H1 (cell line): ENCODE measurements around the gene GOLIM4. TPM values are rescaled to one million over a fixed set of nuclear protein-coding genes. Genes with fewer than 3 reads are reported as not detected.

ENCODE experiments used
- CTCF ChIA-PET: fragments of 300-600 bp; sonication (Branson Sonifier 250); formaldehyde crosslinking; loops from one replicate; lab custom pipeline; 2021; ENCODE audit not compliant: partially characterized antibody; lab: Charles Lee
- POLR2A ChIA-PET: fragments of 300-600 bp; sonication (Branson Sonifier 250); formaldehyde crosslinking; loops from one replicate; lab custom pipeline; 2021; ENCODE audit warnings: inconsistent platforms; ENCODE audit not compliant: partially characterized antibody; lab: Charles Lee
- DNase-seq, 2 experiments: peaks; one replicate each; pipeline versions ENCODE4 v3.0.0 to v3.0.0-alpha.2; 2010 to 2022; ENCODE audit warnings: low spot score in 2 of 2, low read depth in 1 of 2, mixed read lengths in 1 of 2
- FAIRE-seq: peaks from 2 replicates; lab custom pipeline; 2011; peaks lifted over from hg19 to GRCh38; lab: Jason Lieb, UNC
- H2AFZ ChIP-seq: 2 replicates; pipeline ENCODE4 v1.8.1; 2012; ENCODE audit warnings: low read length, inconsistent platforms
- H2AK5ac ChIP-seq: 2 replicates; pipeline ENCODE4 v1.6.1; 2013; ENCODE audit warnings: low read depth, low read length
- H2BK120ac ChIP-seq: replicated peaks from 2 replicates; pipeline ENCODE3; 2013; ENCODE audit warnings: low read depth, low read length, inconsistent platforms
- H2BK12ac ChIP-seq: 2 replicates; pipeline ENCODE4 v1.6.1; 2013; ENCODE audit warnings: low read depth, low read length
- H2BK15ac ChIP-seq: 2 replicates; pipeline ENCODE4 v1.6.1; 2013; ENCODE audit warnings: low read length
- H2BK20ac ChIP-seq: 2 replicates; pipeline ENCODE4 v1.6.1; 2013; ENCODE audit warnings: low read length
- H2BK5ac ChIP-seq: 2 replicates; pipeline ENCODE4 v1.6.1; 2013; ENCODE audit warnings: low read depth, low read length
- H3K14ac ChIP-seq: 2 replicates; pipeline ENCODE4 v1.6.1; 2013; ENCODE audit warnings: inconsistent platforms; ENCODE audit not compliant: insufficient read length
- H3K18ac ChIP-seq: 2 replicates; pipeline ENCODE4 v1.6.1; 2013; ENCODE audit warnings: low read length; ENCODE audit errors: extremely low read depth
- H3K23ac ChIP-seq: 2 replicates; pipeline ENCODE4 v1.6.1; 2013; ENCODE audit warnings: inconsistent platforms; ENCODE audit not compliant: insufficient read length
- H3K23me2 ChIP-seq: 2 replicates; pipeline ENCODE4 v1.6.1; 2013; ENCODE audit warnings: low read depth, low read length
- H3K27ac ChIP-seq: 2 replicates; pipeline ENCODE4 v1.6.1; 2011; ENCODE audit warnings: low read depth, low read length, inconsistent platforms
- H3K27me3 ChIP-seq, 4 experiments: replicated peaks in 1 of 4; 1 replicate in 1 of 4; 2 replicates in 3 of 4; pipeline versions ENCODE4 v1.6.1 to v1.8.1; 2011 to 2013; ENCODE audit warnings: low read length in 3 of 4, mild to moderate bottlenecking in 3 of 4, inconsistent platforms in 2 of 4, mixed read lengths in 2 of 4, moderate library complexity in 1 of 4; ENCODE audit not compliant: control insufficient read depth in 3 of 4, insufficient read depth in 3 of 4; ENCODE audit errors: extremely low read depth in 1 of 4
- H3K36me3 ChIP-seq, 4 experiments: 2 replicates each; pipeline versions ENCODE4 v1.6.1 to v1.8.1; 2011 to 2013; ENCODE audit warnings: mild to moderate bottlenecking in 4 of 4, low read length in 3 of 4, moderate library complexity in 2 of 4, control low read depth in 1 of 4, inconsistent platforms in 1 of 4; ENCODE audit not compliant: insufficient read depth in 4 of 4, control insufficient read depth in 2 of 4
- H3K4ac ChIP-seq: replicated peaks from 2 replicates; pipeline ENCODE3; 2013; ENCODE audit warnings: low read length, low read depth, mixed read lengths, inconsistent platforms; ENCODE audit not compliant: insufficient read length
- H3K4me1 ChIP-seq, 4 experiments: replicated peaks in 1 of 4; 1 replicate in 1 of 4; 2 replicates in 3 of 4; pipeline versions ENCODE4 v1.6.1 to v1.8.1; 2011 to 2013; ENCODE audit warnings: low read length in 3 of 4, inconsistent platforms in 2 of 4, mixed read lengths in 1 of 4; ENCODE audit not compliant: insufficient read depth in 4 of 4, control insufficient read depth in 3 of 4
- H3K4me2 ChIP-seq, 2 experiments: 2 replicates each; pipeline versions ENCODE4 v1.6.1 to v1.8.1; 2011 to 2013; ENCODE audit warnings: low read depth in 2 of 2, low read length in 2 of 2, control low read depth in 1 of 2, inconsistent platforms in 1 of 2, mild to moderate bottlenecking in 1 of 2; ENCODE audit not compliant: insufficient read depth in 1 of 2
- H3K4me3 ChIP-seq, 4 experiments: fragments of 200-600, 300-600 bp in 1 of 4; sonication (generic), shearing (Covaris generic), sonication (Bioruptor Twin) in 1 of 4; 2 replicates each; pipeline versions ENCODE4 v1.5.1 to v1.8.1; 2011 to 2016; ENCODE audit warnings: low read length in 4 of 4, low read depth in 3 of 4, control low read depth in 2 of 4, inconsistent platforms in 2 of 4, mild to moderate bottlenecking in 2 of 4, mixed read lengths in 1 of 4, moderate library complexity in 1 of 4; ENCODE audit not compliant: insufficient read depth in 2 of 4; ENCODE audit errors: extremely low read depth in 1 of 4
- H3K56ac ChIP-seq: replicated peaks from 2 replicates; pipeline ENCODE3; 2013; ENCODE audit warnings: low read depth, mild to moderate bottlenecking, mixed read lengths, low read length, inconsistent platforms; ENCODE audit not compliant: insufficient read length
- H3K79me1 ChIP-seq: 2 replicates; pipeline ENCODE4 v1.6.1; 2013; ENCODE audit warnings: low read depth, low read length, control low read depth
- H3K79me2 ChIP-seq, 2 experiments: 2 replicates each; pipeline versions ENCODE4 v1.6.1 to v1.8.1; 2012 to 2013; ENCODE audit warnings: low read length in 2 of 2, mild to moderate bottlenecking in 2 of 2, inconsistent platforms in 1 of 2; ENCODE audit not compliant: insufficient read depth in 2 of 2, control insufficient read depth in 1 of 2
- H3K9ac ChIP-seq, 4 experiments: replicated peaks in 1 of 4; 1 replicate in 1 of 4; 2 replicates in 3 of 4; pipeline versions ENCODE4 v1.6.1 to v1.8.1; 2011 to 2013; ENCODE audit warnings: low read depth in 3 of 4, low read length in 3 of 4, control low read depth in 2 of 4, mild to moderate bottlenecking in 2 of 4, moderate library complexity in 2 of 4, inconsistent platforms in 1 of 4; ENCODE audit errors: extremely low read depth in 1 of 4
- H3K9me3 ChIP-seq, 2 experiments: 2 replicates each; pipeline versions ENCODE4 v1.6.1 to v1.8.1; 2012 to 2013; ENCODE audit warnings: mild to moderate bottlenecking in 2 of 2, moderate library complexity in 2 of 2, control low read depth in 1 of 2, inconsistent platforms in 1 of 2, low read depth in 1 of 2, low read length in 1 of 2, mixed read lengths in 1 of 2; ENCODE audit not compliant: insufficient read depth in 2 of 2
- H4K20me1 ChIP-seq, 2 experiments: replicated peaks in 1 of 2; 2 replicates each; pipeline versions ENCODE3 to v1.8.1; 2011 to 2013; ENCODE audit warnings: inconsistent platforms in 2 of 2, low read length in 2 of 2, mild to moderate bottlenecking in 1 of 2; ENCODE audit not compliant: insufficient read depth in 2 of 2, control insufficient read depth in 1 of 2
- H4K5ac ChIP-seq: 2 replicates; pipeline ENCODE4 v1.6.1; 2013; ENCODE audit warnings: low read length, low read depth, mixed read lengths, inconsistent platforms; ENCODE audit not compliant: insufficient read length
- H4K8ac ChIP-seq: 2 replicates; pipeline ENCODE4 v1.8.0; 2013; ENCODE audit warnings: mild to moderate bottlenecking, moderate library complexity, low read length, inconsistent platforms; ENCODE audit not compliant: insufficient read depth; ENCODE audit errors: extremely low read depth
- H4K91ac ChIP-seq: replicated peaks from 2 replicates; pipeline ENCODE3; 2013; ENCODE audit warnings: low read length, mixed read lengths, inconsistent platforms; ENCODE audit not compliant: insufficient read length
- CBX5 ChIP-seq: fragments of 300-800, 300-1000 bp; sonication (generic); IDR thresholded peaks from 2 replicates; pipeline ENCODE4 v1.7.1; 2016; ENCODE audit warnings: antibody characterized with exemption, low read length, low read depth
- CHD1 ChIP-seq: IDR thresholded peaks from 2 replicates; pipeline ENCODE4 v1.6.1; 2012; ENCODE audit warnings: low read depth, low read length, improper control_type of control experiment
- CREB1 ChIP-seq: IDR thresholded peaks from 2 replicates; pipeline ENCODE4 v1.6.1; 2012; ENCODE audit warnings: inconsistent platforms
- EP300 ChIP-seq, 2 experiments: IDR thresholded peaks; 1 replicate in 1 of 2; 2 replicates in 1 of 2; pipeline ENCODE4 v1.6.1; 2011 to 2012; ENCODE audit warnings: low read depth in 2 of 2, low read length in 2 of 2, mild to moderate bottlenecking in 2 of 2, borderline replicate concordance in 1 of 2, inconsistent platforms in 1 of 2, moderate library complexity in 1 of 2
- FOSL1 ChIP-seq: IDR thresholded peaks from 2 replicates; pipeline ENCODE4 v1.6.1; 2011; ENCODE audit warnings: mild to moderate bottlenecking, low read depth, low read length, moderate library complexity; ENCODE audit not compliant: insufficient read depth
- KDM5A ChIP-seq: fragments of 200-600 bp; IDR thresholded peaks from 2 replicates; pipeline ENCODE4 v1.7.1; 2012; ENCODE audit warnings: mild to moderate bottlenecking, low read length, inconsistent platforms, mixed read lengths
- RAD21 ChIP-seq, 2 experiments: IDR thresholded peaks in 1 of 2; conservative IDR thresholded peaks in 1 of 2; 2 replicates each; pipeline ENCODE4 v1.6.1; 2011; ENCODE audit warnings: low read depth in 2 of 2, low read length in 2 of 2, improper control_type of control experiment in 1 of 2, inconsistent platforms in 1 of 2, mild to moderate bottlenecking in 1 of 2, moderate library complexity in 1 of 2
- SAP30 ChIP-seq: fragments of 300-600 bp; sonication (generic); IDR thresholded peaks from 2 replicates; pipeline ENCODE4 v1.7.1; 2012; ENCODE audit warnings: low read length, moderate library complexity, mild to moderate bottlenecking, inconsistent platforms; ENCODE audit not compliant: insufficient read depth, insufficient replicate concordance
- SRF ChIP-seq: IDR thresholded peaks from 2 replicates; pipeline ENCODE4 v1.6.1; 2011; ENCODE audit warnings: mild to moderate bottlenecking, low read depth, low read length, moderate library complexity
- SUZ12 ChIP-seq: fragments of 200-600 bp; sonication (generic); IDR thresholded peaks from 2 replicates; pipeline ENCODE4 v1.6.1; 2012; ENCODE audit warnings: mild to moderate bottlenecking, inconsistent platforms, low read length, moderate library complexity, mixed read lengths
- WGBS, 2 experiments: shearing (Covaris generic) in 1 of 2; methylation state at CpG; one replicate each; pipeline versions ENCODE4 v1.1.6 to v1.1.7; 2013 to 2015; ENCODE audit warnings: low lambda C conversion rate in 2 of 2, mixed read lengths in 2 of 2, inconsistent platforms in 1 of 2, low coverage in 1 of 2, missing lambda C conversion rate in 1 of 2; ENCODE audit not compliant: insufficient replicate concordance in 2 of 2, insufficient coverage in 1 of 2, insufficient read length in 1 of 2; ENCODE audit errors: extremely low coverage in 1 of 2, missing lambda C conversion rate in 1 of 2; 5-methylcytosine and 5-hydroxymethylcytosine counted together
- polyA plus RNA-seq, 7 experiments: library from polyadenylated mRNA; depleted of rRNA in 3 of 7; stranded (reverse) in 5 of 7; unstranded in 2 of 7; fragments of >200 nt in 5 of 7; fragments of 200-250 nt in 2 of 7; gene quantifications; 1 replicate in 5 of 7; 2 replicates in 1 of 7; 4 replicates in 1 of 7; pipeline versions ENCODE4 v1.2.1 to v1.2.3, GENCODE V29; 2011 to 2013; ENCODE audit warnings: missing spikeins in 2 of 7, mixed read lengths in 2 of 7
- total RNA-seq: library from RNA; stranded (reverse); fragmentation: NEBNext Ultra II Directional; extraction: Animal tissue kit (Norgen Biotek cat#: 25700); gene quantifications from 2 replicates; pipeline ENCODE4 v1.2.1, GENCODE V29; 2021

GOLIM4 gene
- total and polyA plus RNA-seq, 2 of the 8 experiments (the other 6 are each of a cell fraction or from before 2014, with no cell fraction given): 5.6 to 29.7 TPM

DNA sequence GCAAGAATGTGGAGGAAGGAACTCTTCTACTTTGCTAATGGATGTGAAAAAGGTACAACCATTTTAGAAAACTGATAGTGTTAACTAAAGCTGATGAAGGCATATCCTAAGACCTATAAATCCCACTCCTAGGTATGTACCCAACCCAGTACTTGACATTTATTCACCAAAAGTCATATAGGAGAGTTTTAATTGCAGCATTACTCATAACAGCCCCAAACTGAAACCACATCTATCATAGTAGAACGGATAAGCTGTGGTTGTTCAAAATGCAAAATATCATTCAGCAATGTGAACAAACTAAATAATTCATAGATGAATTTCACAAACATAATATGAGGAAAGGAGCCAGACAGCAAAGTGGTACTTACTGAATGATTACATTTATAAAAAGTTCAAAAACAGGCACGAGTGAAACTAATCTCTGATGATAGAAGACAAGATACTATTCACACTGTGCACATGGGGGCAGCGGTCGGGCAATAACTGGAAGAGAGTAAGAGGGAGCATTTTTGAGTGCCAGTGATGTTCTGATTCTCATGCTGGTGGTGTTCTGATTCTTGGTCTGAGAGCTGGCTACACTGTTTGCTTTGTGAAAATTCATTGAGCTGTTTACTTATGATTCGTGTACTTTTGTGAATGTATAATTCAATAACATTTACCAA is 34.3 kb downstream of the GOLIM4 start:
- Histone ChIP-seq H3K36me3 (no peaks in the 10 kb centered on the region; a peak in 1 of 8 replicates), H3K14ac (no peak overlapping the region), H3K27me3 (no peaks in the 10 kb centered on the region), H3K79me2 (peaks cover 0 to 6% of the 10 kb centered on the region in 2 experiments; a peak in 2 of 4 replicates), H2BK5ac (no peak overlapping the region), H2BK120ac (no peak overlapping the region), H2BK12ac (no peak overlapping the region), H2AK5ac (no peak overlapping the region), H3K4me3 (no peak overlapping the region), H3K4me2 (no peak overlapping the region), H3K23ac (no peak overlapping the region), H3K27ac (no peak overlapping the region), H3K18ac (no peak overlapping the region), H3K9ac (no peak overlapping the region), H3K9me3 (peaks cover under 1 to 2% of the 10 kb centered on the region in 2 experiments; a peak in 2 of 4 replicates), H3K4ac (no peak overlapping the region), H4K20me1 (no peaks in the 10 kb centered on the region), H4K91ac (no peak overlapping the region), H4K8ac (no peak overlapping the region), H3K4me1 (no peaks in the 10 kb centered on the region), H4K5ac (no peak overlapping the region), H2BK20ac (no peak overlapping the region), H2BK15ac (no peak overlapping the region), H2AFZ (no peak overlapping the region), H3K56ac (no peak overlapping the region), H3K79me1 (no peaks in the 10 kb centered on the region; the same call in 1 of the 2 replicates), H3K23me2 (no peaks in the 10 kb centered on the region)
- ChIA-PET POLR2A (no interaction called here), CTCF (interaction anchor here (0.8 to 3.3 kb wide), 11 partner anchors 9 to 211 kb away, joined by 3 to 12 read pairs (median 5); no protein-coding TSS in a partner anchor)
- FAIRE-seq: no peak
- WGBS, 2 experiments: 85% methylated on average over 5 of the region's 5 CpGs; no CpG with 5 or more reads in 1 of the 2 experiments
- DNase-seq: no peak
- TF ChIP-seq SAP30 (no peak), SUZ12 (no peak), SRF (no peak), FOSL1 (no peak), CREB1 (no peak), CBX5 (no peak), KDM5A (no peak), RAD21 (IDR thresholded peaks at IDR 0.05 in 1 of 2, conservative IDR thresholded peaks at IDR 0.05 in 1 of 2; ENCODE audit: low read depth in 2 of 2, low read length in 2 of 2) (no peak), EP300 (IDR thresholded peaks at IDR 0.05; ENCODE audit: borderline replicate concordance in 1 of 2, low read depth in 2 of 2, low read length in 2 of 2) (no peak), CHD1 (no peak)
